Measurements from ENCODE around the gene GEMIN7. TPM values are rescaled to one million over a fixed set of nuclear protein-coding genes. Genes with fewer than 3 reads are reported as not detected.

Gene GEMIN7
- total and polyA plus RNA-seq, 10 donors, result 19.6 to 51.1 (median 27.4) TPM

DNA sequence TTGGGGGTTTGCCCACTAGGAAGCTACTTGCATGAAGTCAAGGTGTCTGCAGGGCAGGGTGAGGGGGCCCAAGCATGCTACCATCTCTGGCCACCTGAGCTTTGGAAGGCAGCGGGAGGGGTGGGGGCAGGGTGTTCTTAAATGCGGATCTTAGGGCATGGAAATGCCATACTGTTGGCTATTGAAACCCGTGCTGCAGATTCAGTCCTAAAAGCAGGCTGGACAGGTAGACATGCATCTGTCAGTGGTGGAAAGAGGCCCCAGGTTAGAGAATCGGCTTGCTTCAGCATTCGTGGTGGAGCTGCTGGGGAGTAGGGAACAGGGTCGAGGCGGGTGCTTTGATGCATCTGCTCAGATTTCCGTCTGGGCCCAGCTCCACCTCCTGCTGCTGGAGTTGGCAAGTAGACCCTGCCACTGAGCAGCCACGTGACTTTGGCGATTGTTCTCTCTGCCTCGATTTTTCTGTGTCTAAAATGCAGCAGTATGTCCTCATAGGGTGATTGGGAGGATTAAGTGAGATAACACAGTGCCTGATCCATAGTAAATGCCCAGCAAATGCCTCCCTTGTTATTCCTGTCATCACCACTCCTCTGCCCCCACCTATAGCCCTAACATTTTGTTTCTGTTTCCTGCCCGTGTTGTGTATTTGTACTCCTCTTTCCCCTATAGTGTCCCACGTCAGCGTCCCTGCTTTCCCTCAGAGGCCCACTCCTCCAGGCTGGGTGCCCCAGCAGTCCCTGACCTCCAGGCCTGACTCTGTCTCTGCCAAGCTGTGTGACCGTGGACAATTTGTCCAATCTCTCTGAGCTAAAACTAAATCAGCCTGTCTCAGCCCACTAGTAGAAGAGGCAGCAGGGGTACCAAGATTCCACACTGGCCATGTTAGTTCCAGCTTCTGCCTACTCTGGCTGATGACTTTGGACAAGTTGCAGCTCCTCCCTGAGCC, 19.7 kb downstream of the GEMIN7 start:
- H3K4me3 ChIP-seq, result no peak overlapping the region
- no peak for DNase-seq
- WGBS, 5 donors, result 54 to 77% (median 67%) methylated on average over 14 to 15 of the region's 15 CpGs
- peaks cover 20 to 100% (median 75%) of the 10 kb centered on the region in 6 donors for H3K4me1 ChIP-seq
- peak overlapping the region in 1 of 8 donors; percentile 21 for H3K27ac ChIP-seq
- no peaks in the 10 kb centered on the region for H3K27me3 ChIP-seq (replicated peaks in 1 of 7)
- TF ChIP-seq, protein P1, sequence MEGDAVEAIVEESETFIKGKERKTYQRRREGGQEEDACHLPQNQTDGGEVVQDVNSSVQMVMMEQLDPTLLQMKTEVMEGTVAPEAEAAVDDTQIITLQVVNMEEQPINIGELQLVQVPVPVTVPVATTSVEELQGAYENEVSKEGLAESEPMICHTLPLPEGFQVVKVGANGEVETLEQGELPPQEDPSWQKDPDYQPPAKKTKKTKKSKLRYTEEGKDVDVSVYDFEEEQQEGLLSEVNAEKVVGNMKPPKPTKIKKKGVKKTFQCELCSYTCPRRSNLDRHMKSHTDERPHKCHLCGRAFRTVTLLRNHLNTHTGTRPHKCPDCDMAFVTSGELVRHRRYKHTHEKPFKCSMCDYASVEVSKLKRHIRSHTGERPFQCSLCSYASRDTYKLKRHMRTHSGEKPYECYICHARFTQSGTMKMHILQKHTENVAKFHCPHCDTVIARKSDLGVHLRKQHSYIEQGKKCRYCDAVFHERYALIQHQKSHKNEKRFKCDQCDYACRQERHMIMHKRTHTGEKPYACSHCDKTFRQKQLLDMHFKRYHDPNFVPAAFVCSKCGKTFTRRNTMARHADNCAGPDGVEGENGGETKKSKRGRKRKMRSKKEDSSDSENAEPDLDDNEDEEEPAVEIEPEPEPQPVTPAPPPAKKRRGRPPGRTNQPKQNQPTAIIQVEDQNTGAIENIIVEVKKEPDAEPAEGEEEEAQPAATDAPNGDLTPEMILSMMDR (IDR thresholded peaks at IDR 0.05 in 8 of 11, conservative IDR thresholded peaks at IDR 0.05 in 3 of 11), result no peak
- TF ChIP-seq POLR2A (IDR thresholded peaks at IDR 0.05) (no peak), POLR2AphosphoS5 (IDR thresholded peaks at IDR 0.05) (no peak)
- H3K36me3 ChIP-seq, result peaks cover 0 to 18% (median 0%) of the 10 kb centered on the region in 6 donors
- intact Hi-C loops (cut with DNase I; ENCODE audit: low total_unique reads), result no loop called here
- no peaks in the 10 kb centered on the region for H3K9me3 ChIP-seq

DNA sequence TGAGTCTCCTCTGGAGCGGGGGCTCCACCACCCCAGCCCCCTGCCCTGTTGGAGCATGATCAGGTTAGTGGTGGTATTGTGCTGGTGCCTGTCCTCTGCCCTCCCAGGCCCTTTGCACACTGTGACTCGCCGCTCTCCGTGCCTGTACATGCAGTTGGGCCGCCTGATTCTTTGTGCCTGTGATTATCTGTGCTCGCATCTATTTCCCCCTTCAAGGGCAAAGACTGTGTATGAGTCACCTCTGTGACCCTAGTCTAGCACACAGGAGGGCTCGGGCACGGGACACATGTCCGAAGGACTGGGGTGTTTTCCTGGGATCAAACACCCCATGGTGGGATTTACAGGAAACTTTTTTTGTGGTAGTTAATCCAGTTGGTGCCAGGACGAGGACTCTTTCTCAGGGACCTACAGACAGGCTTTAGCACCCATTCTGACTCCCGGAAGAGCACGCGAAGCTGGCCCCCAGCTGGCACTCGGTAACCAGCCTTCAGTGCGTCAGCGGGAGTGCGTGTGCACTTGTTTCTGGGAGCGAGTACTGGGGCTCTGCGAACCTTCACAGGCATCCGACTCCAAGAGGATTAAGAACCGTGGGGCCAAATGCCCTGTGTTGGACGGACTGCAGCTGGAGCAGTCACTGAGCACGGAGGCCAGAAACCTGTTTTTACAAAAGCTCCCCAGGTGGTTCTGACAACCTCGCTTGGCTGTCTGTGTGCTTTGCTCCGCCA, 20.6 kb downstream of the GEMIN7 start:
- peaks cover 18 to 100% (median 75%) of the 10 kb centered on the region in 6 donors for H3K4me1 ChIP-seq

DNA sequence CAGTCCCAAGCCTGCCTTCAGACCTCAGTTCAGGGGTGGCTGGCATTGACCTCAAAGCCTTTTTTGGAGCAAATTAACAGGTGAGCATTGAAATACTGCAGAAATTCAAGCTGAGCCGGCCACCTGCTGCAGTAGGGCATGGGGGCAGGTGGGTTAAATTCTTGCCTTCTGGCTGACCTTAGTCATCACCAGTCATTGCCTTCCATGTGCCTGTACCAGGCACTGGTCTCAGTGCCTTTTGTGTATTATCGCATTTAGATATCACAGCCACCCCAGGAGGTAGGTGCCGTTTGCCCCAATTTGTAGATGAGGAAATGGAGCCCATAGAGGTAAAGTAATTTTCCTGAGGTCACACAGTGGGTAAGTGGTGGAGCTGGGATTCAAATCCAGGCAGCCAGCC, 21.1 kb downstream of the GEMIN7 start:
- H3K27ac ChIP-seq, result no peak overlapping the region
- peaks cover 0 to 18% (median 0%) of the 10 kb centered on the region in 6 donors for H3K36me3 ChIP-seq
- H3K4me3 ChIP-seq, result no peak overlapping the region
- DNase-seq, result no peak
- peaks cover 20 to 100% (median 75%) of the 10 kb centered on the region in 6 donors for H3K4me1 ChIP-seq
- no peaks in the 10 kb centered on the region for H3K27me3 ChIP-seq (replicated peaks in 1 of 7)
- TF ChIP-seq POLR2A (IDR thresholded peaks at IDR 0.05), result no peak
- TF ChIP-seq, protein P1 (IDR thresholded peaks at IDR 0.05 in 8 of 11, conservative IDR thresholded peaks at IDR 0.05 in 3 of 11), result no peak
- H3K9me3 ChIP-seq, result no peaks in the 10 kb centered on the region
- intact Hi-C loops (cut with DNase I; ENCODE audit: low total_unique reads), result no loop called here
- 89 to 94% (median 91%) methylated on average over 3 of the region's 3 CpGs for WGBS, 5 donors

More for the DNA sequence above, 20.6 kb downstream of the GEMIN7 start:
- intact Hi-C loops (cut with DNase I; ENCODE audit: low total_unique reads), result no loop called here
- WGBS, 5 donors, result 84 to 91% (median 87%) methylated on average over 25 of the region's 25 CpGs
- no peak for DNase-seq
- Histone ChIP-seq H3K36me3 (peaks cover 0 to 18% (median 0%) of the 10 kb centered on the region in 6 donors), H3K9me3 (no peaks in the 10 kb centered on the region), H3K27me3 (replicated peaks in 1 of 7) (no peaks in the 10 kb centered on the region), H3K27ac (no peak overlapping the region), H3K4me3 (no peak overlapping the region)
- TF ChIP-seq POLR2AphosphoS5 (IDR thresholded peaks at IDR 0.05), result no peak
- TF ChIP-seq POLR2A (IDR thresholded peaks at IDR 0.05), result no peak
- TF ChIP-seq, protein P1 (IDR thresholded peaks at IDR 0.05 in 8 of 11, conservative IDR thresholded peaks at IDR 0.05 in 3 of 11), result no peak

Data from spleen (tissue), 11 donors.